Stimulated activated CD8-positive, alpha-beta memory T cell treated with anti-CD3 and anti-CD28 coated beads, Interleukin-2, amount 100 ng/mL, for 1 hour (primary cell): Measurements from ENCODE around the gene DENND1A.
"Not testable (repeated sequence)": the region's sequence is repeated elsewhere in the genome, so short reads cannot be mapped to it uniquely, and the experiment has no call there.

ENCODE experiments used
- DNase-seq, 2 donors: peaks; one replicate each; pipeline ENCODE4 v3.0.0-alpha.2; 2020; ENCODE audit warnings: low read depth in 2 of 2

Gene DENND1A

GRCh38 chr9:123342247-123342646 is 587.7 kb downstream of the DENND1A start:
- no peak for DNase-seq

DNA sequence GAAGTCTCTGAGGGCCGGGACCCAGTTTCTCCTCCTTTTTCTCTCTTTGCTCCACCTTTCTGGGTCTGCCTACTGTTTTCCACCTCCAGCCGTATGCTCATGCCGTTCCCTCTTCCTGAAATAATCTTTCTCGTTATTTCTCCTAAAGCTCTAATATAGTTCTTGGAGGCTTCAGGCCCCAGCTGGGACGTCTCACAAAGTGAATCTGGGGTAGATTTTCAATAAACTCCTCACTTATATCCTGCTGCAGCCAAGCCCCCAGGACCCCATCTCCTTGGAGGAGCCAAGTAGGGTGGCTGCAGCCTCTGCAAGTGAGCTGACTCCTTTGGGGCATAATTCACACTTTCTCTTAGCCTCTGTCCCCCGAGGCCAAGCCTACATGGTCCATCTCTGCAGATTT is 588.1 kb downstream of the DENND1A start:
- DNase-seq: no peak

DNA sequence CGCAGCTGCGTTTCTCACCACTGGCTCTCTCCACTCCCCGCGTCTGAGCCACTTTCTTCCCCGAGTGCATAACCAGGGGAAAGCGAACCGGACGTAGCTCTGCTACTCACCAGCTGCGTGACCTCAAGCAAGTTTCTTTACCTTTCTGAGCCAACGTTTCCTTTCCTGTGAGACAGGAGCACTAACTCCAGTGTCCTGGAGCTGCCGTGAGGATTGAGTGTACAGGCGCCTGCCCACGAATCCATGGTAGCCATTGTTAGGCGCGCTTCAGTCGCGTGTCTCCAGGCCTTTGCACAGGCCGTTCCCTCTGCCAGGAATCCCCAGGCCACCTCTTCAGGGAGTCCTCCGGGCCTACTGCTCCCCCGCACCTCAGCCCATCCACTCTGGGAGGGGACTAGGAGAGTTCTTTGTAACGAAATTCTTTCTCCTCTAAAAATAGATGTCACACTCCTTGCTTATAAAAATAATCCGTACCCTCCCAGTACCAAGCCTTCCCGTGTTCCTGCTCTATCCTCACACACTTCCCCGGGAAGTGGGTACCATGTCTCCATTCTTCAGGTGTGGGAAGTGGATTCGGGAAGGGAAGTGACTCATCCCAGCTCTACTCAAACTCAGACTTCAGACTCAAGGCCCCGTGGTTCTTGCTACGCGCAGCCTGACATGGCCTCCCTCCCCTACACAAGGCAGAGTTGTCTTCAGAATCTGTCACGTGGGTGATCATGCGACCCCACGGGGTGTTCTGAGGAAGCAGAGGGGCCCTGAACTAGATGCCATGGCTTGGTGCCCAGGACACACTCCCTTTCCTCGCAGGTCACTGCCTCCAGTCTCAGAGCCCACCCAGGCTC is 590.0 kb downstream of the DENND1A start:
- no peak for DNase-seq

GRCh38 chr9:123338710-123339665 is 590.9 kb downstream of the DENND1A start:
- peak in 1 of 2 donors; percentile 29 for DNase-seq

DNA sequence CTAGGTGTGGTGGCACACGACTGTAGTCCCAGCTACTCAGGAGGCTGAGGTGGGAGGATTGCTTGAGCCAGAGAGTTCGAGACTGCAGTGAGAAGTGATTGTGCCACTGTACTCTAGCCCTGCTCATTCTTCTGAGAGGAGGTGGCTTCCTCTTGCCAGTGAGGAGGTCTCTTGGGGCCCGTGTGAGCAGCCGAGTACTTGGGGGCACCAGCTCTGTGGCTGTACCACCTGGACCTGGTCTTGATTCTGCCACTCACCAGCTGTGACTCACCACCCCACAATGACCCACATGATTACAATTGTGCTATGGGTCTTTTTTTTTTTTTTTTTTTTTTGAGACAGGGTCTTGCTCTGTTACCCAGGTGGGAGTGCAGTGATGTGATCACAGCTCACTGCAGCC is 592.0 kb downstream of the DENND1A start:
- no peak for DNase-seq

- DNase-seq: no peak
These were observed 593.0 kb downstream of the DENND1A start for GRCh38 chr9:123336959-123337358.

- no peak for DNase-seq
These were observed 593.5 kb downstream of the DENND1A start for GRCh38 chr9:123336449-123336848.

- no peak for DNase-seq
These were observed 594.0 kb downstream of the DENND1A start for GRCh38 chr9:123335986-123336329.

GRCh38 chr9:123335193-123335985 is 594.5 kb downstream of the DENND1A start:
- DNase-seq: no peak

GRCh38 chr9:123334639-123335038 is 595.3 kb downstream of the DENND1A start:
- DNase-seq: no peak

DNA sequence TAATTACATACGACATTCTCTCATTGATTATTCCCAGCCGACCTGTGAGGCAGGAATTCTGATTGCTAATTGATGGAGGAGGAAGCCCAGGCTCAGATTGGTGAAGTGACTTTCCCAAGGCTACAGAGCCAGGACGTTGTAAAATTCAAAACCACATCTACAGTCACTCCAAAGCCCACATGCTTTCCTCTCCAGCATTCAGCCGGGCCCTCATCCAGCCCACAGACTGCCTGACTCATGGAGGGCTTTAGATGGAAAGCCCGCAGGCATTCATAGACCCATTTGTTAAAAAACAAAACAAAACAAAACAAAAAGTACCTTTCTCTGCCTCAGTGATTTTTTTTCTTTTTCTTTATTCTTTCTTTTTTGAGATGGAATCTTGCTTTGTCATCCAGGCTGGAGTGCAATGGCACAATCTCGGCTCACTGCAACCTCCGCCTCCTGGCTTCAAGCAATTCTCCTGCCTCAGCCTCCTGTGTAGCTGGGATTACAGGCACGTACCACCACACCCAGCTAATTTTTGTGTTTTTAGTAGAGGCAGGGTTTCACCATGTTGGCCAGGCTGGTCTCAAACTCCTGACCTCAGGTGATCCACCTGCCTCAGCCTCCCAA is 596.8 kb downstream of the DENND1A start:
- not testable (repeated sequence) for DNase-seq

- no peak for DNase-seq
These were observed 598.4 kb downstream of the DENND1A start for GRCh38 chr9:123331346-123332060.
